GM19397 (cell line): ENCODE measurements around the gene ZBTB25.
A peak's percentile ranks its signal among the peaks of the same experiment; 100 is the strongest.

Experiments used
- ATAC-seq: cut with Tn5 transposase; IDR thresholded peaks from one replicate; pipeline ENCODE4 v1.9.1; 2021; ENCODE audit warnings: mild to moderate bottlenecking, moderate library complexity; ENCODE audit not compliant: unreplicated experiment

The ZBTB25 gene

DNA sequence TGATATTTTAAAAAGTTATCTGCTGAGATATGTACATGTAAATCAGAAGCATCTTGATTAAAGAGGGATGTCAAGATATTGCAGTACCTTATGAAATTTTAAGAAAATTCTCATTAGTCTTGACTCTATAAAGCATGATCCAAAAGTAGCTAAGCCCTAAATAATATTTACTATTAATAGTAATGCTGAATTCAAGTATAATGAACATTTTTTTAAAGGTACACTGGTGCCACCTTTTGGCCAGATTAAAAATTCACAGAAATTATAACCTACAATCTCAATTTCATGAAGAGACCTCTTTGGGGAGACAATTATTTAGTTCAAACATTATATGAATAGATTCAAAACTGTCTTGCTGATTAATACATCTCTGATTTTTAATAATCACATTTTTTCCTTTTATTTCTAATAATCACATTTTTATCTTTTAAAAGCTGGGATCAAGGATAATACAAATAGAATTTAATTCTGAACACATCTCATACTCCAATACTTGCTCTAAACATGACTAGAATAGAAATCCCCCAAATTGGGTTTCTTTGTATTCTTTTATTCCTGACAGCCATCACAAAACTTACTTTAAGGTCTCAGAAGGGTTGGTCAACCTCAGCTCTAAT, 24.9 kb downstream of the ZBTB25 start:
- ATAC-seq = no peak

- ATAC-seq = no peak
Measured at GRCh38 chr14:64476438-64476837, 27.2 kb downstream of the ZBTB25 start.

GRCh38 chr14:64475585-64476273, 27.9 kb downstream of the ZBTB25 start:
- no peak for ATAC-seq

DNA sequence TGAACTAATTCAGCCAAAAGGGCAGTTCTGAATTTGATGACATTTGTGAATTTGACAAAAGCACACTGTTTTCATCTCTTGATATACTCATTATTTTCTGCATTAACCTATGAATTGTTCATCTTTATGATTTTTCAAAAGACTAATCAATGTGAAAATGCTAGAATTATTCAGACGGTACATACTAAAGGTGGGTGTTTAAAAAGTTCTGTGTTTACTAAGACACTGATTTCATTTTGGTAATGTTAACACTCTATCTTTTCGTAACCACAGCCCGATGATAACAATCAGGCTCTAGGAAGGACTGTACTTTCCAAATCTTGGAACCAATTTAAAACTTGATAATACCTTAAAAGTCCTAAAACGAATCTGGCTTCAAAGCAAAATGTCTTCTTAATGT, 28.9 kb downstream of the ZBTB25 start:
- no peak for ATAC-seq

GRCh38 chr14:64474041-64474440, 29.6 kb downstream of the ZBTB25 start:
- no peak for ATAC-seq

DNA sequence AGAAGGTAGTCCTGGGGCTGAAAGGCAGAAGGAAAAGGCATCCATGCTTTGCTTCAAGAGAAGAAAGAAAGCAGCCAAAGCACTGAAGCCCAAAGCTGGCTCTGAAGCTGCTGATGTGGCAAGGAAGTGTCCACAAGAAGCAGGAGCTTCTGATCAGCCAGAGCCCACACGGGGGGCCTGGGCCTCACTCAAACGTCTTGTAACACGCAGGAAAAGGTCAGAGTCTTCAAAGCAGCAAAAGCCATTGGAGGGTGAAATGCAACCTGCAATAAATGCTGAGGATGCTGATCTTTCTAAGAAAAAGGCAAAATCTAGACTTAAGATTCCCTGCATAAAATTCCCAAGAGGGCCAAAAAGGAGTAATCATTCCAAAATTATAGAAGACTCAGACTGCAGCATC, 35.2 kb downstream of the ZBTB25 start:
- no peak for ATAC-seq

- no peak for ATAC-seq
Measured at GRCh38 chr14:64467566-64467965, 36.1 kb downstream of the ZBTB25 start.

- no peak for ATAC-seq
Measured at GRCh38 chr14:64467101-64467500, 36.5 kb downstream of the ZBTB25 start.

DNA sequence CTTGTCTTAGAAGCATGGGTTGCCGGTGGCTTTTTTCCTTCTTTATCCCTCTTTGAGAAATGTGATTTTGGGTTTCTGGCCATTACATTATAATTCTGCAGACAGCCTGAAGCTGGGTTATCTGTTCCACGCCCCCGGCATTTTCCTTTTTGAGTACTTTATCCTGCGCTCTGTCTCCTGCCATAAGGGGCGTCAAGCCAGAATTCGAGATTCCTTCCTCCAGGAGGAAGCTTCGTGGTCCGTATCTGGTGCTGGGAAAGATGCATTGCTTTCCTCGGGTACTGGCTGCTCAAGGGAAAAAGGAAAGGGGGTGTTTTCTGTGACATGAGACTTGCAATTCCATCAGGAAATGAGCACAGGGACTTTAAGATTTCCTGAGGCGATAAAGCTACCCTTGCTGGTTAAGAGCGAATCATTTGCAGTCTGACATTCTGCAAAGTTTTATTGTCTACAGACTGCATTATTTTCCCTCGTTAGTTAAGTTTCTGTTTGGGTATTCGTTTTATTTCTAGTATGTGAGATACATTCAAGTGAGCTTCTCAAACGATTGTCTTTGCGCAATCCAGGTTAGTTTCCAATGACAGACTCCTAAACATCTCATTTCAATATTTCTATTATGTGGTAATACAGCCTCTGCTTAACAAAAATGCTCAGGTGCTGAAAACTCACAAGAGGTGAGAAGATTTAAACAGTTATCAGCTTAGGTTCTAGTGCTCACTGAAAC, 37.6 kb downstream of the ZBTB25 start:
- ATAC-seq = no peak

- ATAC-seq = peak; percentile 76
Measured at GRCh38 chr14:64465191-64465822, 38.3 kb downstream of the ZBTB25 start, which contains the start of gene AKAP5. Gene AKAP5, plus strand, starts transcription at chr14:64465499. Its CDS starts 2,896 bp downstream, at chr14:64468395.

DNA sequence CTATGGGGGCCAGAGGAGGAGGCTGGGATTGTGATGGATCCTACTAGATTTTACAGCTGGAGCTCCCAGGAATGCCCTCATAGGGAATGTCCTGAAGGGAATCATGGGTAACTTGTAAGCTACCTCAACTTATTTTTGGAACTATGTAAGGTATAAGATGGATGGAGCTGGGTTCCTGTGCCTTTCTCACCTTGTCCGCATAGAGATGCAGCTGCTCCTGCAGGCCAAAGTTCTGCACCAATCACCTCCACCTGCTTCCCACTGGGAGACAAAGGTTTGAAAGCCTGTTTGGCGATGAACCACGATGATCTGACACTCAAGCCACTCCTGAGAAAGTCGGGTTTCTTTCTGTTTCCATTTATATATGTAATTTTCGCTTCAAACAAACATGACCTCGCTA, 39.0 kb downstream of the ZBTB25 start:
- ATAC-seq = no peak

- no peak for ATAC-seq
Measured at GRCh38 chr14:64463873-64464272, 39.8 kb downstream of the ZBTB25 start.

- ATAC-seq = no peak
Measured at GRCh38 chr14:64463195-64463594, 40.4 kb downstream of the ZBTB25 start.

- ATAC-seq = no peak
Measured at GRCh38 chr14:64461221-64461620, 42.4 kb downstream of the ZBTB25 start.

DNA sequence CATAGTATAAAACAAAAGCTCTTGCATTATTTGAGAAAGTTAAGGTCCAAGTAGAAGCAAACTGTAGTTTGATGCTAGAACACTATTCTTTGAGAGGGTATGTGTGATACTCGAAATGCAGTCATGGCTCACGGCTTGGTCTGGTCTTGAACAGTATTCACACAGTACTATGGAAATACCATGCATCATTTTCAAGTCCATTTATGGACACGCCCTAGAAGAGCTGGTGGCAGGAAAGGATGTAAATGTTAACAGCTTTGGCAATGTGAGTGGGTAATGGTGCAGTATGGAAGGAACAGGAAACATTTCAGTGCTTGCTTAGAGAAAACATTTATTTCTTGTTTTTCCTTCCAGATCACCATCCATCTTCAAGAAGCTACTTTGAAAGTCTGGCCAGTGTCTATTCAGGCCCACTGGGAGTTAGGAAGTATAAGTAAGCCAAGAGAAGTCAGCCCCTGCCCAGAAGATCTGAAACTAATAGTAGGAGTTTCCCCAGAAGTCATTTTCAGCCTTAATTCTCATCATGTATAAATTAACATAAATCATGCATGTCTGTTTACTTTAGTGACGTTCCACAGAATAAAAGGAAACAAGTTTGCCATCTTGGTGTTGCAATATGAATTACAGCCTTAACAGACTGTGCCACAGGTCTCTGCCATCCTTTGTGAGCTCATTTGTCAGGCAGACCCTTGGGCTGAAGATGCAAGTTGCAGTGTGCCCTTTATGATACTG, 44.1 kb downstream of the ZBTB25 start:
- no peak for ATAC-seq

GRCh38 chr14:64454671-64455070, 49.0 kb downstream of the ZBTB25 start:
- no peak for ATAC-seq

DNA sequence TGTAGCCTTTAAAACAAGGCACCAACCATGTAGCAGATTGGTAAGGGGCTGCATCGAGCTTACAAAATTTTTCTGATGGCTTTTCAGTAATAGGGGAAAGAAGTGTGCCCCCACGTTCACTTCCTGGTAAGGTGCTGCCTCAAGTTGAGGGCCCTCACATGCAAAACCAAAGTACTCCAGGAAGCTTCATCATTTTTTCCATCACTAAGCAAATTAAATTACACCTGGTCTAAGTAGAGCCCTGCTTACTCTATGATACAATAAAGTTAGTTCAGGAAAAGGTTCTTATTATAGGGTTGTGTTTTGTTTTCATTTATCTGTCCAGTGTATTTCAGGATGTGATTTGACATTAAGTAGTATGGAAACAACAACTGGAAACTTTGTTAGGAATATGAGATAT, 53.4 kb downstream of the ZBTB25 start:
- ATAC-seq = no peak

DNA sequence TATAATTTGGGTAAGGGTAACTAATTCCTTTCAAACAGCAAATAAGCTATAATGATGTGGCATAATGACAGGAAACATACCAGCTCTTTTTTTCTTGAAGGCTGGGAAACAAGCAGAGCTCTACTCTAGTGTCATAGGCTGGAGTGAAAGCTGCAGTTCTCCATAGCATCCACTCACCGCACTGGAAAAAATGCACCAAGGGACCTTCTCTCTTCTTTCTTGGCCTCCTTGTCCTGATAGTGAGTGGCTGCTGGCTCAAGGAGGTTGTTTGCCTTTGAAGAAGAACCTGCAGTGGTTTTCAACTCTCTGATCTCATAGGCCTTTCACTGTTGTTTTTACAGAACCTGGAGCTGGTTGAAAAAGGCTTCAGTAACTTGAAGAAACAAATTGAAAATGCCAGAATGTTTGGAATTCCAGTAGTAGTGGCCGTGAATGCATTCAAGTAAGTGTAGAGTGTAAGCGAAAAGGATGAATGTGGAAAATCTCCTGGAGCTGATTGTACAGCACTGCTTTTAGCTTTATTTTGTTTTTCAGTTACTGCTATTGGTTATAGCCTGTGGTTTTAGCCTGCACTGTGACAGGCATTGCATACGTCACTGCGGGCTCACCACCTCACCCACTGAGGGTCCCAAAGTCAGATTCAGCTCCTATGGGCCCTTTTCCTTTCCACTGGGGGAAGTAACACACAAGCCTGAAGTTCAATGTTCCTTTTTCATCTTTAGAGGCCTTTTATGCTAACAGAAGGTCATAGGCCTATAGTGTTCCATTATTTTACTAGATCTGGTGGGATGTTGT, 55.6 kb downstream of the ZBTB25 start:
- ATAC-seq = no peak

DNA sequence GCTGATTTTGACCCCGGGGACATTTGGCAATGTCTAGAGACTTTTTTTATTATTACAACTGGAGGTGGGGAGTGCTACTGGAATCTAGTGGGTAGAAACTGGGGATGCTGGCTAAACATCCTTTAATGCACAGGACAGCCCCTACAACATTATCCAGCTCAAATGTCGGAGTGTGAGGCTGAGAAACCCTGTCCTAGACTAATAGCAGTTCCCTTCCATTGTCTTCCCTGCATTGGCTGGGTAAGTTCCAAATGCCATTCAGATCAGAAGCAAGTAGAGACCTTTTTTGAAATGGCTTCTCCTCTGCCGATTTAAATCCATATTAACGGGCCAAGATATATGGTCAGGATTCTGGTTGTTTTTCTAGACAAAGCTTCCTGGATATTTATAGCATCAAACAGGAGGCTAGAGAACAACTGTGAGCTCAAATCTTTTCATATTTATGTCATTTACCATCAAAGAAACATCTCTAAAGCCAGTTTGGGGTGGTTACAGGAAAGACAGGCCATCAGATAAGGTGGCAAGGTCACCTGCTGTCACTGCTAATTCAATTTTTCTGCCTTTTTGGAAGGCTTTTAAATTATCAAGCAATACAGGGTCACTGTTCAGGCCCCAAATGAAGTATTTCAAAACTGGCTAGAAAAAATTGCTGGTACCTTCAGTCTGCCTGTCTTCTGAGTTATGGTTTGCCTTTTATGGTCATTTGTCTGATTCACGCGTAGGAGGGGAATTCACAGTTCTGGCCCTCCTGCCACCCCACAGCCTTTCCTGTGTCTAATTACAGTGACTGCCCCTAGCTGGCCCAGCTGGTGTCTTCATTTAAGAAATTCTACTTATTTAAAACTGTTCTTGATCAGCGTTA, 58.4 kb downstream of the ZBTB25 start:
- ATAC-seq = peak; percentile 81
